ENCODE results near the gene CSNK1G3. TPM values are rescaled to one million over a fixed set of nuclear protein-coding genes. Genes with fewer than 3 reads are reported as not detected.

The CSNK1G3 gene
- polyA plus RNA-seq, 1 donor (not counting 4 experiments of a cell fraction or from before 2014, with no cell fraction given): 34.0 TPM

DNA sequence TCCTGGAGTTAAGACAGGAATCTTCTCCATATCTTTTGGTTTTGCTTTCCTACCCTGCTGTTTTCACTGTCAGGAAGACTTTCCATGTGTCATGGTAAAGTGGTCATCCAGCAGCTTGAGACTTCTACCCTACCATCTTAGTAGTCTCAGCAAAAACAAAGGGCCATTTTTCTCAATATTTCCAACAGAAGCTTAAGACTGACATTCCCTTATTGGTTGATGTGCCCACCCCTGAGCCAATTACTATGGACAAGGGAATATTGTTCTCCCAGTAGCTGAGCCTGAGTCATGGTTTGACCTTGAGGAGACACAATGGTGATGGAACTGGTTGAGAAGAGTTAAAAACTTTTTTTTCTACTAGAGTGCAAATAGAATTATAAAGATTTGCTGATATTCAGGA is 105.6 kb downstream of the CSNK1G3 start:
- DNase-seq (ENCODE audit: low read depth, low spot score) (no peak), FAIRE-seq (no peak)
- dilution Hi-C loops (cut with MboI; ENCODE audit: extremely low pct_ligation_motif_present, low sequenced_read_pairs): no loop called here
- no peak for TF ChIP-seq EZH2 (IDR thresholded peaks at IDR 0.05; ENCODE audit: low read length)
- TF ChIP-seq, protein P1, sequence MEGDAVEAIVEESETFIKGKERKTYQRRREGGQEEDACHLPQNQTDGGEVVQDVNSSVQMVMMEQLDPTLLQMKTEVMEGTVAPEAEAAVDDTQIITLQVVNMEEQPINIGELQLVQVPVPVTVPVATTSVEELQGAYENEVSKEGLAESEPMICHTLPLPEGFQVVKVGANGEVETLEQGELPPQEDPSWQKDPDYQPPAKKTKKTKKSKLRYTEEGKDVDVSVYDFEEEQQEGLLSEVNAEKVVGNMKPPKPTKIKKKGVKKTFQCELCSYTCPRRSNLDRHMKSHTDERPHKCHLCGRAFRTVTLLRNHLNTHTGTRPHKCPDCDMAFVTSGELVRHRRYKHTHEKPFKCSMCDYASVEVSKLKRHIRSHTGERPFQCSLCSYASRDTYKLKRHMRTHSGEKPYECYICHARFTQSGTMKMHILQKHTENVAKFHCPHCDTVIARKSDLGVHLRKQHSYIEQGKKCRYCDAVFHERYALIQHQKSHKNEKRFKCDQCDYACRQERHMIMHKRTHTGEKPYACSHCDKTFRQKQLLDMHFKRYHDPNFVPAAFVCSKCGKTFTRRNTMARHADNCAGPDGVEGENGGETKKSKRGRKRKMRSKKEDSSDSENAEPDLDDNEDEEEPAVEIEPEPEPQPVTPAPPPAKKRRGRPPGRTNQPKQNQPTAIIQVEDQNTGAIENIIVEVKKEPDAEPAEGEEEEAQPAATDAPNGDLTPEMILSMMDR (optimal IDR thresholded peaks at IDR 0.05 in 1 of 3, IDR thresholded peaks at IDR 0.05 in 1 of 3, conservative IDR thresholded peaks at IDR 0.05 in 1 of 3; ENCODE audit: extremely low read depth in 1 of 3, insufficient read depth in 2 of 3, low read length in 3 of 3): no peak
- no peak overlapping the region for H3K27ac ChIP-seq (ENCODE audit: control insufficient read depth, insufficient read depth, low read length)
- H3K27me3 ChIP-seq (ENCODE audit: control insufficient read depth, extremely low read depth, insufficient read depth, low read length): no peaks in the 10 kb centered on the region
- H3K9me3 ChIP-seq (ENCODE audit: control insufficient read depth, low read depth, low read length): no peaks in the 10 kb centered on the region
- H3K4me1 ChIP-seq (ENCODE audit: control insufficient read depth, extremely low read depth, insufficient read depth, low read length): no peaks in the 10 kb centered on the region
- H3K9ac ChIP-seq (ENCODE audit: control insufficient read depth, extremely low read depth, insufficient read depth, low read length): no peak overlapping the region
- H3K9me1 ChIP-seq (ENCODE audit: control insufficient read depth, extremely low read depth, insufficient read depth, low read length): no peaks in the 10 kb centered on the region
- peaks cover 6 to 7% of the 10 kb centered on the region in 2 experiments for H3K36me3 ChIP-seq (ENCODE audit: control insufficient read depth in 2 of 2, extremely low read depth in 1 of 2, insufficient read depth in 2 of 2, low read length in 2 of 2)
- no peaks in the 10 kb centered on the region for H3K79me2 ChIP-seq (ENCODE audit: control insufficient read depth, insufficient read depth, low read length)
- no peak overlapping the region for H3K4me3 ChIP-seq (ENCODE audit: control insufficient read depth in 2 of 3, extremely low read depth in 1 of 3, insufficient read depth in 2 of 3, low read depth in 1 of 3, low read length in 3 of 3)
- H3K4me2 ChIP-seq (ENCODE audit: control insufficient read depth, extremely low read depth, insufficient read depth, low read depth, low read length): no peak overlapping the region
- H2AFZ ChIP-seq (ENCODE audit: control insufficient read depth, low read length): no peak overlapping the region
- no peaks in the 10 kb centered on the region for H4K20me1 ChIP-seq (ENCODE audit: control insufficient read depth, extremely low read depth, insufficient read depth, low read length)

- no peaks in the 10 kb centered on the region for H3K36me3 ChIP-seq (ENCODE audit: control insufficient read depth in 2 of 2, extremely low read depth in 1 of 2, insufficient read depth in 2 of 2, low read length in 2 of 2)
- TF ChIP-seq, protein P1 (optimal IDR thresholded peaks at IDR 0.05 in 1 of 3, IDR thresholded peaks at IDR 0.05 in 1 of 3, conservative IDR thresholded peaks at IDR 0.05 in 1 of 3; ENCODE audit: extremely low read depth in 1 of 3, insufficient read depth in 2 of 3, low read length in 3 of 3): no peak
- no peak for TF ChIP-seq EZH2 (IDR thresholded peaks at IDR 0.05; ENCODE audit: low read length)
- DNase-seq (ENCODE audit: low read depth, low spot score) (no peak), FAIRE-seq (no peak)
- no peaks in the 10 kb centered on the region for H3K27me3 ChIP-seq (ENCODE audit: control insufficient read depth, extremely low read depth, insufficient read depth, low read length)
- no peaks in the 10 kb centered on the region for H3K4me1 ChIP-seq (ENCODE audit: control insufficient read depth, extremely low read depth, insufficient read depth, low read length)
- H3K9me3 ChIP-seq (ENCODE audit: control insufficient read depth, low read depth, low read length): peaks cover 5% of the 10 kb centered on the region
- no peak overlapping the region for H2AFZ ChIP-seq (ENCODE audit: control insufficient read depth, low read length)
- no peak overlapping the region for H3K27ac ChIP-seq (ENCODE audit: control insufficient read depth, insufficient read depth, low read length)
- no peaks in the 10 kb centered on the region for H3K79me2 ChIP-seq (ENCODE audit: control insufficient read depth, insufficient read depth, low read length)
- no peak overlapping the region for H3K9ac ChIP-seq (ENCODE audit: control insufficient read depth, extremely low read depth, insufficient read depth, low read length)
- no peaks in the 10 kb centered on the region for H3K9me1 ChIP-seq (ENCODE audit: control insufficient read depth, extremely low read depth, insufficient read depth, low read length)
- H3K4me3 ChIP-seq (ENCODE audit: control insufficient read depth in 2 of 3, extremely low read depth in 1 of 3, insufficient read depth in 2 of 3, low read depth in 1 of 3, low read length in 3 of 3): no peak overlapping the region
- no peaks in the 10 kb centered on the region for H4K20me1 ChIP-seq (ENCODE audit: control insufficient read depth, extremely low read depth, insufficient read depth, low read length)
- H3K4me2 ChIP-seq (ENCODE audit: control insufficient read depth, extremely low read depth, insufficient read depth, low read depth, low read length): no peak overlapping the region
- dilution Hi-C loops (cut with MboI; ENCODE audit: extremely low pct_ligation_motif_present, low sequenced_read_pairs): no loop called here
These were observed 114.1 kb downstream of the CSNK1G3 start for GRCh38 chr5:123626051-123626450.

Data from keratinocyte (primary cell).